Stimulated activated CD4-positive, alpha-beta T cell treated with anti-CD3 and anti-CD28 coated beads, Interleukin-1b, Interleukin-23, amount 100 ng/mL, for 1 hour (primary cell): ENCODE results near the gene LMNTD1.
"Not testable (repeated sequence)": the region's sequence is repeated elsewhere in the genome, so short reads cannot be mapped to it uniquely, and the experiment has no call there.

Source experiments
- DNase-seq, 2 donors: peaks; one replicate each; pipeline ENCODE4 v3.0.0-alpha.2; 2020; ENCODE audit warnings: low read depth in 2 of 2

LMNTD1 gene

GRCh38 chr12:25553098-25553497 lies at the start of gene LMNTD1:
LMNTD1 (minus strand) TSS chr12:25553283; CDS start chr12:25552959, 324 bp downstream.
- DNase-seq = no peak

DNA sequence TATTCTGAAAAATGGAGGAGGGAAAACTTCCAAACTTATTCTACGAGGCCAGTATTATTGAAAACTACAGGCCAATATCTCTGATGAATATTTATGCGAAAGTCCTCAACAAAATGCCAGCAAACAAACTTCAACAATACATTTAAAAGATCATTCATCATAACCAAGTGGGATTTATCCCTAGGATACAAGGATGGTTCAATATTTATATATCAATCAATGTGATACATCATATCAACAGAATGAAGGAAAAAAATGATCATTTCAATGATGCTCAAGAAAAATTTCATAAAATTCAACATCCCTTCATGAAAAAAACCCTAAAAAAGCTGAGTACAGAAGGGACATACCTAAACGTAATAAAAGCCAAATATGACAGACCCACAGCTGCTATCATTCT lies 45.9 kb upstream of the LMNTD1 start:
- DNase-seq = no peak

- DNase-seq = not testable (repeated sequence)
Measured at GRCh38 chr12:25595496-25595895, 42.4 kb upstream of the LMNTD1 start.

GRCh38 chr12:25594376-25594775 lies 41.3 kb upstream of the LMNTD1 start:
- DNase-seq = no peak

GRCh38 chr12:25592725-25593495 lies 39.8 kb upstream of the LMNTD1 start:
- no peak for DNase-seq

DNA sequence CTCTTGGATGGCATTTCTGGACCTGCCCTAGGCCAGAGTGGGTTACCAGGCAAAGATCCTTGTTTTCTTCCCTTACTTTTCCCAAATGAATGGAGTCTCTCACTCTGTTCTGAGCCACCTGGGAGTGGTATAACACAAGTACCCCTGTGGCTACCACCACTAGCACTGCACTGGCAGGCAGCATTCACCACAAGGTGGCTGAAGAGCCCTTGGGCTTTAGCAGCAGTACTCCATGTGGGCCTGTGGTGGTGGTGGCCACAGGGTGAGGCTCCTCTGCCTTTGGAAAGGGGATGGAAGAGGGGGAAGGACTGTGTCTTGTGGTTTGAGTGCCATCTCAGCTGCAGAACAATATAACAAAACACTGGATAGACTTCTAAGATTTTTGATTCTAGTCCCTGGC lies 38.1 kb upstream of the LMNTD1 start:
- no peak for DNase-seq

GRCh38 chr12:25590011-25590721 lies 37.1 kb upstream of the LMNTD1 start:
- no peak for DNase-seq

GRCh38 chr12:25587346-25587745 lies 34.3 kb upstream of the LMNTD1 start:
- no peak for DNase-seq

- DNase-seq = no peak
Measured at GRCh38 chr12:25585662-25586061, 32.6 kb upstream of the LMNTD1 start.

DNA sequence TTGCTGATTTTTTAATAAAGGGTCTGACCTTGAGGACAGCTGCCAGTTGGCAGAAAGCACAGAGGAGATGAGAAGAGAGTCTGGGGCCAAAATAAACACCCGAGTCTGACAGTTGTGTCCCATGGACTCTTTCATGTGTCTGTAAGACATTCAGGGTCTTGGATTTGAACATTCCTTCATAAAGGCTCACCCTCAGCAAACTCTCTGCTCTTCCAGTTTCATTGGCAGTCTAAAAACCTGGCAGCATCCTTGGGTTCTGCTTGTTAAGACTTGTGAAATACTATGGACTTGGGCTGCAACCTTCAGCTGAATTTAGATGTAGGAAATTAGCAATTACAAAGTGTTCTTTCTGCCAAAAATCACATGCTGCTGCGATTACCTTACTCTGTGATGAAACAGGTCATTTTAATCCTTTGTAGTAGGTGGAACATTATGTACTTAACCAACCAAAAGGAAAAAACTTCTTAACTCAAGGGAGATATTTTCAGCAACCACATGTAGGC lies 32.0 kb upstream of the LMNTD1 start:
- DNase-seq = no peak

DNA sequence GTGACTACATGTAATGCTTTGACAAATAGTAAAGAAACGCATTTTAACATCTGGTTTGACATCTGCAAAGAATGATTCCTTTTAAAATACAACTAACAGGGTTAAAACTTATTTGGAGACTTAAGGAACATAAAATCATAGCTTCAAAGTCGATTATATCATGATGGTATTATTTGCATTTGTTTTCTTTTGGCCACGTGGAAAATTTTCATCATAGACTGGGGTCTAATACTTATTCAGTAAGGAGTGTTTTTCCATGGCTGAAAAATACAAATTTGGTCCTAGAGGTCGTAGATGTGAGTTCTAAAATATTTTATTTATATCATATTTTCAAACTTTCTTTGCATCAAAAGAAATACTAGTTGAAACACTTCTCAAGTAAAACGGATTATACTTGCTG lies 31.5 kb upstream of the LMNTD1 start:
- no peak for DNase-seq

GRCh38 chr12:25583545-25583944 lies 30.5 kb upstream of the LMNTD1 start:
- DNase-seq = no peak

- no peak for DNase-seq
Measured at GRCh38 chr12:25581067-25581466, 28.0 kb upstream of the LMNTD1 start.

- no peak for DNase-seq
Measured at GRCh38 chr12:25578411-25579143, 25.5 kb upstream of the LMNTD1 start.

- no peak for DNase-seq
Measured at GRCh38 chr12:25574761-25575160, 21.7 kb upstream of the LMNTD1 start.

GRCh38 chr12:25573346-25573745 lies 20.3 kb upstream of the LMNTD1 start:
- no peak for DNase-seq

GRCh38 chr12:25570418-25570817 lies 17.3 kb upstream of the LMNTD1 start:
- no peak for DNase-seq

- DNase-seq = no peak
Measured at GRCh38 chr12:25566202-25566949, 13.3 kb upstream of the LMNTD1 start.

DNA sequence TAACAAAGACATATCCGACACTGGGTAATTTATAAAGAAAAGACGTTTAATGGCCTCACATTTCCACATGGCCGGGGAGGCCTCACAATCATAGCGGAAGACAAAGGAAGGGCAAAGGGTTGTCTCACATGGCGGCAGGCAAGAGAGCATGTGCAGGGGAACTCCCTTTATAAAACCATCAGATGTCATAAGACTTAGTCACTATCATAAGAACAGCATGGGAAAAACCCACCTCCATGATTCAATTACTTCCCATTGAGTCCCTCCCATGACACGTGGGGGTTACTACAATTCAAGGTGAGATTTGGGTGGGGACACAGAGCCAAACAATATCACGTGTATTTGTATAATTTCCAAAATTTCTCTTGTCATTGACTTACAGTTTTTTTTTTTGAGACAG lies 5.5 kb upstream of the LMNTD1 start:
- no peak for DNase-seq

DNA sequence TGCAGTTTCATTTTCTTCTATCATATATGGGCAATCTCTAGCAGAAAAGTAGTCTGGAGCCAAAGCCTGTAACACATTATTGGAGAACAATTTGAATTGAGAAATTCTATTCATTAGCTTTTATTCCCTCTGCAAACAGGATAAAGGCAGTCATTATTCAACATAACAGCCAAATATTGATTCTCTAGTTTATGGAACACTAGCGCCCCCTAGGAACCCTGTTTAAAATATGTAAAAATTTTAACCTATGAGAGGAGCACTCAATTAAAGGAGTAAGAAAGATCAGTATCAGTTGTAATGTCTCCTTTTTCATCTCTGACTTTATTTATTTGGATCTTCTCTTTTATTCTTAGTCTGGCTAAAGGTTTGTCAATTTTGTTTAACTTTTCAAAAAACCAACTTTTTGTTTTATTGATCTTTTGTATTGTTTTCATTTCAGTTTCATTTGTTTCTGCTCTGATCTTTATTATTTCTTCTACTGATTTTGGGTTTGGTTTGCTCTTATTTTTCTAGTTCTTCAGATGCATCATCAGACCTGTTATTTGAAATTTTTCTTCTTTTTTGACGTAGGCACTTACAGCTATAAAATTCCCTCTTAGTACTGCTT lies 4.8 kb upstream of the LMNTD1 start:
- no peak for DNase-seq

DNA sequence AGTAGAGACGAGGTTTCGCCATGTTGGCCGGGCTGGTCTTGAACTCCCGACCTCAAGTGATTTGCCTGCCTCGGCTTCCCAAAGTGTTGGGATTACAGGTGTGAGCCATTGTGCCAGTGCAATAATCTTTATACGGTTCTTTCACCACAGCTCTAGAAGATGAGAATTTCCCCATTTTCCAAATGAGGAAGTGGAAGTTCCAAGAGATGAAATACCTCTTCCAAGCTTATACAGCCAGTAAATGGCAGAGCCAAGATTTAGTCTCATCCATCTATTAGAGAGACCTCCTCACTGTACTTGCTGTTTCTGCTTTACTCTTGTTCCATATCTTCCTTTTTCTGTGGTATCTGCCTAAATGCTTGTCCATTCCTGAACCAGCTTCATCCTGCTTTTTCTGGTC lies 3.1 kb upstream of the LMNTD1 start:
- DNase-seq = no peak
